SU-DHL-6 (cell line): Measurements from ENCODE around the gene KNTC1.
"Not testable (repeated sequence)": the region's sequence is repeated elsewhere in the genome, so short reads cannot be mapped to it uniquely, and the experiment has no call there.

ENCODE experiments used
- H2AFZ ChIP-seq: fragments of 200-600 bp; sonication (generic); 2 replicates; pipeline ENCODE4 v1.6.1; 2014; ENCODE audit warnings: low read depth, mild to moderate bottlenecking, moderate library complexity, mixed read lengths, antibody characterized with exemption, low read length; ENCODE audit not compliant: severe bottlenecking
- H3F3A ChIP-seq: fragments of 200-600 bp; shearing (Covaris generic); 2 replicates; pipeline ENCODE4 v1.6.0; 2016; ENCODE audit warnings: antibody characterized with exemption, mild to moderate bottlenecking; ENCODE audit not compliant: insufficient read depth
- H3K27ac ChIP-seq: fragments of 200-600 bp; sonication (generic); 2 replicates; pipeline ENCODE4 v1.5.1; 2016; ENCODE audit warnings: low read depth, mild to moderate bottlenecking, low read length, moderate library complexity, mixed read lengths
- H3K27me3 ChIP-seq: fragments of 200-600 bp; sonication (generic), shearing (Covaris generic); 2 replicates; pipeline ENCODE4 v1.6.0; 2014; ENCODE audit warnings: mild to moderate bottlenecking, low read length
- H3K36me3 ChIP-seq: fragments of 200-600 bp; sonication (generic); 2 replicates; pipeline ENCODE4 v1.6.1; 2014; ENCODE audit warnings: mild to moderate bottlenecking, low read length, mixed read lengths
- H3K4me2 ChIP-seq: fragments of 300-600, 200-600 bp; shearing (Covaris generic), sonication (generic); 2 replicates; pipeline ENCODE4 v1.6.0; 2014; ENCODE audit warnings: low read length, low read depth, mild to moderate bottlenecking; ENCODE audit not compliant: poor library complexity, severe bottlenecking
- H3K4me3 ChIP-seq: fragments of 200-600 bp; sonication (generic); 2 replicates; pipeline ENCODE4 v1.5.1; 2014; ENCODE audit warnings: antibody characterized with exemption, low read length, mild to moderate bottlenecking, mixed read lengths; ENCODE audit not compliant: insufficient read depth, poor library complexity, severe bottlenecking
- H3K79me2 ChIP-seq: fragments of 200-600 bp; sonication (generic); 2 replicates; pipeline ENCODE4 v1.6.1; 2014; ENCODE audit warnings: mild to moderate bottlenecking, low read length, moderate library complexity; ENCODE audit not compliant: insufficient read depth
- H3K9ac ChIP-seq: fragments of 200-600 bp; sonication (generic); 2 replicates; pipeline ENCODE4 v1.7.0; 2014; ENCODE audit warnings: mild to moderate bottlenecking, low read length
- H3K9me2 ChIP-seq: fragments of 200-600 bp; sonication (generic); replicated peaks from 2 replicates; pipeline ENCODE4 v1.6.1; 2014; ENCODE audit warnings: low read length; ENCODE audit not compliant: insufficient read depth
- H3K9me3 ChIP-seq: fragments of 200-600 bp; sonication (generic); 2 replicates; pipeline ENCODE4 v1.6.1; 2014; ENCODE audit warnings: low read length, mixed read lengths; ENCODE audit not compliant: insufficient read depth
- H4K20me1 ChIP-seq: fragments of 200-600 bp; sonication (generic); 2 replicates; pipeline ENCODE4 v1.6.1; 2014; ENCODE audit warnings: low read depth, mild to moderate bottlenecking, antibody characterized with exemption, low read length, moderate library complexity, mixed read lengths
- EZH2phosphoT487 ChIP-seq: fragments of 200-600 bp; sonication (generic), shearing (Covaris generic); conservative IDR thresholded peaks from 2 replicates; pipeline ENCODE4 v1.6.1; 2018; ENCODE audit warnings: mild to moderate bottlenecking, antibody characterized with exemption, low read length, moderate library complexity, mixed read lengths
- TF ChIP-seq, protein P1 (sequence below): fragments of 200-600 bp; sonication (generic); IDR thresholded peaks from one replicate; pipeline ENCODE4 v1.5.1; 2017; ENCODE audit warnings: antibody characterized with exemption, mild to moderate bottlenecking, low read length, moderate library complexity; ENCODE audit not compliant: insufficient read depth, poor library complexity, severe bottlenecking

The KNTC1 gene

DNA sequence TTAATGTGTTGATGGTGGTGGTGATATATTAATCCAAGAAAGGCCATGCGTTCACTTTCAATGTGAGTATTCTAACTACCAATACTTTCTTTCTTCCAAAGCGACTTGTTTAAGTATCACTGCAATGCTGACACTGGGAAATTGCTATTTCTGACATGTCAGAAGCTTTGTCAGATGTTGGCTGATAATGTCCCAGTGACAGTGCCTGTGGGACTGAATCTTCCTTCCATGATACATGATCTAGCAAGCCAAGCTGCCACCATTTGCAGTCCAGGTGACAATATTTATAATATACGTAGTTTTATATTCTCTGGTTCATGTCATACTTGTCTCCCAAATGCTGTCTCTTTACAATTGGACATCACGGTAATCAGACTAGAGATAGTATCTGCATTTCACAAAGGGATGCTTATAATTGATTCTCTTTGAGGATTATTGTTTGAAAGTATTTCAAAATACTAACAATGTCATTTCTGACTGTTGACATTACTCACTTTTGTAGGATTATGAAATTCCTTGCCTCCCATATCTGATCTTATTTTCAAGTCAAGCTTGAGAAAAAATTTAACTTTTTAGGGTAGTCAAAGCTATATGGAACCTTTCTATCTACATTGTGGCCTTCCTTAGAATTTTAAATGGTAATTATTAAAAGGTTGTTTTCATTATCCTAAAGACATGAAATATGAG is 57.3 kb downstream of the KNTC1 start:
- Histone ChIP-seq H3K27ac (no peak overlapping the region), H3K9ac (no peak overlapping the region), H3K4me3 (no peak overlapping the region), H3K9me3 (no peaks in the 10 kb centered on the region), H3F3A (peaks cover 6% of the 10 kb centered on the region; the same call in 1 of the 2 replicates), H4K20me1 (no peaks in the 10 kb centered on the region; the same call in 1 of the 2 replicates), H3K4me2 (no peak overlapping the region), H3K27me3 (no peaks in the 10 kb centered on the region), H3K79me2 (no peaks in the 10 kb centered on the region), H3K36me3 (peaks cover 60% of the 10 kb centered on the region), H2AFZ (no peak overlapping the region), H3K9me2 (no peaks in the 10 kb centered on the region)
- no peak for TF ChIP-seq EZH2phosphoT487
- TF ChIP-seq, protein P1, sequence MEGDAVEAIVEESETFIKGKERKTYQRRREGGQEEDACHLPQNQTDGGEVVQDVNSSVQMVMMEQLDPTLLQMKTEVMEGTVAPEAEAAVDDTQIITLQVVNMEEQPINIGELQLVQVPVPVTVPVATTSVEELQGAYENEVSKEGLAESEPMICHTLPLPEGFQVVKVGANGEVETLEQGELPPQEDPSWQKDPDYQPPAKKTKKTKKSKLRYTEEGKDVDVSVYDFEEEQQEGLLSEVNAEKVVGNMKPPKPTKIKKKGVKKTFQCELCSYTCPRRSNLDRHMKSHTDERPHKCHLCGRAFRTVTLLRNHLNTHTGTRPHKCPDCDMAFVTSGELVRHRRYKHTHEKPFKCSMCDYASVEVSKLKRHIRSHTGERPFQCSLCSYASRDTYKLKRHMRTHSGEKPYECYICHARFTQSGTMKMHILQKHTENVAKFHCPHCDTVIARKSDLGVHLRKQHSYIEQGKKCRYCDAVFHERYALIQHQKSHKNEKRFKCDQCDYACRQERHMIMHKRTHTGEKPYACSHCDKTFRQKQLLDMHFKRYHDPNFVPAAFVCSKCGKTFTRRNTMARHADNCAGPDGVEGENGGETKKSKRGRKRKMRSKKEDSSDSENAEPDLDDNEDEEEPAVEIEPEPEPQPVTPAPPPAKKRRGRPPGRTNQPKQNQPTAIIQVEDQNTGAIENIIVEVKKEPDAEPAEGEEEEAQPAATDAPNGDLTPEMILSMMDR, result no peak

- Histone ChIP-seq H3K27me3 (no peaks in the 10 kb centered on the region), H3K36me3 (peaks cover 47% of the 10 kb centered on the region), H3K4me3 (no peak overlapping the region), H4K20me1 (no peaks in the 10 kb centered on the region; the same call in 1 of the 2 replicates), H3K79me2 (no peaks in the 10 kb centered on the region), H3F3A (peaks cover 6% of the 10 kb centered on the region; the same call in 1 of the 2 replicates), H3K9me2 (no peaks in the 10 kb centered on the region), H3K9ac (no peak overlapping the region), H3K9me3 (no peaks in the 10 kb centered on the region), H2AFZ (no peak overlapping the region), H3K4me2 (no peak overlapping the region), H3K27ac (no peak overlapping the region)
- TF ChIP-seq EZH2phosphoT487, result no peak
- TF ChIP-seq, protein P1, result no peak
These were observed 63.9 kb downstream of the KNTC1 start for GRCh38 chr12:122590990-122591389.

DNA sequence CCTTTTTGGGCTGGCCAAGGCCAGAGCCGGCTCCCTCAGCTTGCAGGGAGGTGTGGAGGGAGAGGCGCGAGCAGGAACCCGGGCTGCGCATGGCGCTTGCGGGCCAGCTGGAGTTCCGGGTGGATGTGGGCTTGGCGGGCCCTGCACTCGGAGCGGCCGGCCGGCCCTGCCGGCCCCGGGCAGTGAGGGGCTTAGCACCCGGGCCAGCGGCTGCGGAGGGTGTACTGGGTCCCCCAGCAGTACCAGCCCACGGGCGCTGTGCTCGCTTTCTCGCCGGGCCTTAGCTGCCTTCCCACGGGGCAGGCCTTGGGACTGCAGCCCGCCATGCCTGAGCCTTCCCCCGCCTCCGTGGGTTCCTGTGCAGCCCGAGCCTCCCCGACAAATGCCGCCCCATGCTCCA is 64.9 kb downstream of the KNTC1 start:
- H4K20me1 ChIP-seq, H3F3A ChIP-seq, H3K4me2 ChIP-seq, H3K27ac ChIP-seq, H3K79me2 ChIP-seq, H3K4me3 ChIP-seq, H3K9me2 ChIP-seq, H2AFZ ChIP-seq, H3K9ac ChIP-seq, H3K9me3 ChIP-seq, H3K27me3 ChIP-seq: not testable (repeated sequence)
- peaks cover 47% of the 10 kb centered on the region for H3K36me3 ChIP-seq

- peaks cover 44% of the 10 kb centered on the region for H3K36me3 ChIP-seq
- not testable (repeated sequence) for H3K4me3 ChIP-seq, H3K27ac ChIP-seq, H3K27me3 ChIP-seq, H3K79me2 ChIP-seq, H3K9me2 ChIP-seq, H3K4me2 ChIP-seq, H3K9ac ChIP-seq, H3F3A ChIP-seq, H3K9me3 ChIP-seq, H2AFZ ChIP-seq, H4K20me1 ChIP-seq
These were observed 65.5 kb downstream of the KNTC1 start for GRCh38 chr12:122592543-122592942.
